ENCODE measurements around the gene RSPH4A.
"Not testable (repeated sequence)": the region's sequence is repeated elsewhere in the genome, so short reads cannot be mapped to it uniquely, and the experiment has no call there.

GRCh38 chr6:116604868-116605267 lies 11.4 kb upstream of the RSPH4A start:
- TF ChIP-seq, protein P1, sequence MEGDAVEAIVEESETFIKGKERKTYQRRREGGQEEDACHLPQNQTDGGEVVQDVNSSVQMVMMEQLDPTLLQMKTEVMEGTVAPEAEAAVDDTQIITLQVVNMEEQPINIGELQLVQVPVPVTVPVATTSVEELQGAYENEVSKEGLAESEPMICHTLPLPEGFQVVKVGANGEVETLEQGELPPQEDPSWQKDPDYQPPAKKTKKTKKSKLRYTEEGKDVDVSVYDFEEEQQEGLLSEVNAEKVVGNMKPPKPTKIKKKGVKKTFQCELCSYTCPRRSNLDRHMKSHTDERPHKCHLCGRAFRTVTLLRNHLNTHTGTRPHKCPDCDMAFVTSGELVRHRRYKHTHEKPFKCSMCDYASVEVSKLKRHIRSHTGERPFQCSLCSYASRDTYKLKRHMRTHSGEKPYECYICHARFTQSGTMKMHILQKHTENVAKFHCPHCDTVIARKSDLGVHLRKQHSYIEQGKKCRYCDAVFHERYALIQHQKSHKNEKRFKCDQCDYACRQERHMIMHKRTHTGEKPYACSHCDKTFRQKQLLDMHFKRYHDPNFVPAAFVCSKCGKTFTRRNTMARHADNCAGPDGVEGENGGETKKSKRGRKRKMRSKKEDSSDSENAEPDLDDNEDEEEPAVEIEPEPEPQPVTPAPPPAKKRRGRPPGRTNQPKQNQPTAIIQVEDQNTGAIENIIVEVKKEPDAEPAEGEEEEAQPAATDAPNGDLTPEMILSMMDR (IDR thresholded peaks at IDR 0.05; ENCODE audit: low read depth, low read length, poor library complexity, severe bottlenecking), result not testable (repeated sequence)
- TF ChIP-seq EZH2phosphoT487 (IDR thresholded peaks at IDR 0.05; ENCODE audit: borderline replicate concordance, low read length), result not testable (repeated sequence)
